Parathyroid adenoma (tissue), 2 donors: Measurements from ENCODE around the gene JPT1.

Source experiments
- H2AFZ ChIP-seq: fragments of 300-600 bp; sonication (generic); one replicate; pipeline ENCODE4 v1.7.0; 2017; ENCODE audit warnings: antibody characterized with exemption, mild to moderate bottlenecking
- H3K27ac ChIP-seq: fragments of 300-600 bp; sonication (generic); one replicate; pipeline ENCODE4 v1.7.0; 2017
- H3K27me3 ChIP-seq: fragments of 300-600 bp; sonication (generic); one replicate; pipeline ENCODE4 v1.7.0; 2017; ENCODE audit warnings: low read length; ENCODE audit not compliant: control insufficient read depth, insufficient read depth
- H3K36me3 ChIP-seq: fragments of 300-600 bp; sonication (generic); one replicate; pipeline ENCODE4 v1.7.0; 2017; ENCODE audit warnings: low read length; ENCODE audit not compliant: control insufficient read depth, insufficient read depth
- H3K4me1 ChIP-seq: fragments of 300-600 bp; sonication (generic); one replicate; pipeline ENCODE4 v1.7.0; 2017; ENCODE audit warnings: control low read depth
- H3K4me2 ChIP-seq: fragments of 300-600 bp; sonication (generic); one replicate; pipeline ENCODE4 v1.7.0; 2017; ENCODE audit warnings: low read length
- H3K4me3 ChIP-seq: fragments of 300-600 bp; sonication (generic); one replicate; pipeline ENCODE4 v1.7.0; 2017; ENCODE audit warnings: low read depth, low read length
- H3K79me2 ChIP-seq: fragments of 300-600 bp; sonication (generic); one replicate; pipeline ENCODE4 v1.7.0; 2017; ENCODE audit warnings: control low read depth
- H3K9ac ChIP-seq: fragments of 300-600 bp; sonication (generic); one replicate; pipeline ENCODE4 v1.7.0; 2017; ENCODE audit warnings: mild to moderate bottlenecking
- H3K9me3 ChIP-seq: fragments of 300-600 bp; sonication (generic); one replicate; pipeline ENCODE4 v1.7.0; 2017; ENCODE audit warnings: low read length; ENCODE audit not compliant: control insufficient read depth
- TF ChIP-seq, protein P1 (sequence below): fragments of 300-600 bp; sonication (generic); IDR thresholded peaks from one replicate; pipeline ENCODE4 v1.7.0; 2017; ENCODE audit warnings: antibody characterized with exemption, mild to moderate bottlenecking
- donor health status: primary hyperparathyroidism.

JPT1 gene

DNA sequence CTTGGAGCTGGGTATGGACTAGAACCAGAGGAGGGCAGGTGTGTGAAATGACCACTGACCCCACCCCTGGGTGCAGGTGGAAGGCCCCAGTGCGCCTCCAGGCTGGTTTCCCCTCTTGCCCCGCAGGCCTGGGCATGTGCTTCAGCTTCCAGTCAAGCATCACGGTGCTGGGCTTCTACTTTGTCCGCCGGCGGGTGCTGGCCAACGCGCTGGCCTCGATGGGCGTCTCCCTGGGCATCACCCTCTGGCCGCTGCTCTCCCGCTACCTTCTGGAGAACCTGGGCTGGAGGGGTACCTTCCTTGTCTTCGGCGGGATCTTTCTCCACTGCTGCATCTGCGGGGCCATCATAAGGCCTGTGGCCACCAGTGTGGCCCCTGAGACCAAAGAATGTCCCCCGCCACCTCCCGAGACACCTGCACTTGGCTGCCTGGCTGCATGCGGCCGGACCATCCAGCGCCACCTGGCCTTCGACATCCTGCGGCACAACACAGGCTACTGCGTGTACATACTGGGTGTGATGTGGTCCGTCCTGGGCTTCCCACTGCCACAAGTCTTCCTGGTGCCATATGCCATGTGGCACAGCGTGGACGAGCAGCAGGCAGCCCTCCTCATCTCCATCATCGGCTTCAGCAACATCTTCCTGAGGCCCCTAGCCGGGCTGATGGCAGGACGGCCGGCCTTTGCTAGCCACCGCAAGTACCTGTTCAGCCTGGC, 54.3 kb downstream of the JPT1 start:
- TF ChIP-seq, protein P1, sequence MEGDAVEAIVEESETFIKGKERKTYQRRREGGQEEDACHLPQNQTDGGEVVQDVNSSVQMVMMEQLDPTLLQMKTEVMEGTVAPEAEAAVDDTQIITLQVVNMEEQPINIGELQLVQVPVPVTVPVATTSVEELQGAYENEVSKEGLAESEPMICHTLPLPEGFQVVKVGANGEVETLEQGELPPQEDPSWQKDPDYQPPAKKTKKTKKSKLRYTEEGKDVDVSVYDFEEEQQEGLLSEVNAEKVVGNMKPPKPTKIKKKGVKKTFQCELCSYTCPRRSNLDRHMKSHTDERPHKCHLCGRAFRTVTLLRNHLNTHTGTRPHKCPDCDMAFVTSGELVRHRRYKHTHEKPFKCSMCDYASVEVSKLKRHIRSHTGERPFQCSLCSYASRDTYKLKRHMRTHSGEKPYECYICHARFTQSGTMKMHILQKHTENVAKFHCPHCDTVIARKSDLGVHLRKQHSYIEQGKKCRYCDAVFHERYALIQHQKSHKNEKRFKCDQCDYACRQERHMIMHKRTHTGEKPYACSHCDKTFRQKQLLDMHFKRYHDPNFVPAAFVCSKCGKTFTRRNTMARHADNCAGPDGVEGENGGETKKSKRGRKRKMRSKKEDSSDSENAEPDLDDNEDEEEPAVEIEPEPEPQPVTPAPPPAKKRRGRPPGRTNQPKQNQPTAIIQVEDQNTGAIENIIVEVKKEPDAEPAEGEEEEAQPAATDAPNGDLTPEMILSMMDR: no peak
- Histone ChIP-seq H3K9me3 (no peaks in the 10 kb centered on the region), H3K4me1 (no peaks in the 10 kb centered on the region), H3K9ac (no peak overlapping the region), H3K4me2 (no peak overlapping the region), H3K27ac (no peak overlapping the region), H3K36me3 (no peaks in the 10 kb centered on the region), H2AFZ (no peak overlapping the region), H3K79me2 (no peaks in the 10 kb centered on the region), H3K4me3 (no peak overlapping the region), H3K27me3 (no peaks in the 10 kb centered on the region)

DNA sequence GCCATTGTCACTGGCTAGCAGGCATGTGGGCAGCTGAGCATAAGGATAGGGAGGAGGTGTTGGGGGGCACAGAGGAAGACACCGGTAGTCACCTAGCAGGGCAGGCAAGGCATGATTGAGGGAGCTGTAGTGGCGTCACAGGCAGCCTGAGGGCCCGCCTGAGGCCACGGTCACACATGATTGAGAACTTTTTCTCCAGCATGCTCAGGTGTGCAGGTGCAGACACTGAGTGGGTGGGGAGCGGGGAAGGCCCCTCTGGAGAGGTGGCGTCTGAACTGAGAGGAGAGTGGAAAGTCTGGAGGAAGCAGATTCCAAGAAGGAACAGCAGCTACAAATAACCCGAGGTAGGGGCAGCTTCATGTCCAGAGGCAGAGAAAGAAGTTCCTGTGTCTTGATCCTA, 55.5 kb downstream of the JPT1 start:
- no peak overlapping the region for H3K9ac ChIP-seq
- no peaks in the 10 kb centered on the region for H3K27me3 ChIP-seq
- H2AFZ ChIP-seq: no peak overlapping the region
- H3K4me2 ChIP-seq: no peak overlapping the region
- TF ChIP-seq, protein P1: no peak
- no peak overlapping the region for H3K27ac ChIP-seq
- H3K4me1 ChIP-seq: no peaks in the 10 kb centered on the region
- no peaks in the 10 kb centered on the region for H3K36me3 ChIP-seq
- no peak overlapping the region for H3K4me3 ChIP-seq
- H3K9me3 ChIP-seq: no peaks in the 10 kb centered on the region
- H3K79me2 ChIP-seq: no peaks in the 10 kb centered on the region

DNA sequence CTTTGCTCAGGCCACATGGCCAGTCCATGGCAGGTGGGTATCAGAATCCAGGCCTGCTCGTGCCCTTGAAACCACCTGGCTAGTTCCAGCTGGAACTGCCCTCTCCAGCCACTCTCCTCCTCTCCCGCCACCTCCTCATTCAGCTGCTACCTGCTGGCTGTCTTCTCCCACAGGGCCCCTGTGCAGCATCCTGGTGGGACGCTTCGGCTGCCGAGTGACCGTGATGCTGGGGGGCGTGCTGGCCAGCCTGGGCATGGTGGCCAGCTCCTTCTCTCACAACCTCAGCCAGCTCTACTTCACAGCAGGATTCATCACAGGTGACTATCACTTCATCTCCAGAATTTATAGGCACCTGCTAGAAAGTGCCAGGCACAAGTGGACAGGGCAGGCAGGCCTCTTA, 56.4 kb downstream of the JPT1 start:
- H3K36me3 ChIP-seq: no peaks in the 10 kb centered on the region

DNA sequence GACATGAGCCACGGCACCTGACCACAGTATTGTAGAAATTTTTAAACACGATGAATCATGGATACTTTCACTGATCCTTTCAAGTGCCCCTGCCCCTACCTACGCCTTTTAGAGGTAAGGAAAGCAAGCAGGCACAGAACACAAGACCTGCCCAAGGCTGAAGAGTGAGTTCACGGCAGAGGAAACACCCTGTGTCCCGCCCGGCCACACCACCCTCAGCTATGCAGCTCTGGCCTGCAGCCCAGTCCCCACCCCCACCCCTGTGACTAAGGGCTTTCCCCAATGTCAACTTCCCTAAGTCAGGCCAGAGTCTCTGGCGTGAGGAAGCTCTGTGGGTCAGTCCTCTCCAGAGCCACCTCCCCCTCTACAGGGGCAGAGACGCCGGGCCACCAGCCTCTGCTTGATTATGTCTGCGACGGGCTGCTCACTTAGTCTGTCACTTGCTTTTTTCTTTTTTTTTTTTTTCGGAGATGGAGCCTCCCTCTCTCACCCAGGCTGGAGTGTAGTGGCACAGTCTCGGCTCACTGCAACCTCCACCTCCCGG, 58.2 kb downstream of the JPT1 start:
- TF ChIP-seq, protein P1: no peak
- Histone ChIP-seq H3K27ac (no peak overlapping the region), H3K9ac (no peak overlapping the region), H3K9me3 (no peaks in the 10 kb centered on the region), H2AFZ (no peak overlapping the region), H3K4me1 (peaks cover 5% of the 10 kb centered on the region), H3K4me3 (no peak overlapping the region), H3K4me2 (no peak overlapping the region), H3K79me2 (no peaks in the 10 kb centered on the region), H3K36me3 (no peaks in the 10 kb centered on the region), H3K27me3 (no peaks in the 10 kb centered on the region)

More for the DNA sequence above, 56.4 kb downstream of the JPT1 start:
- Histone ChIP-seq H3K79me2 (no peaks in the 10 kb centered on the region), H3K27ac (no peak overlapping the region), H3K4me3 (no peak overlapping the region), H3K4me2 (no peak overlapping the region), H3K4me1 (no peaks in the 10 kb centered on the region), H3K27me3 (no peaks in the 10 kb centered on the region), H2AFZ (no peak overlapping the region), H3K9ac (no peak overlapping the region), H3K9me3 (no peaks in the 10 kb centered on the region)
- TF ChIP-seq, protein P1: no peak
